ENCODE data around the gene DNAJB6. TPM values are rescaled to one million over a fixed set of nuclear protein-coding genes. Genes with fewer than 3 reads are reported as not detected.

DNAJB6 gene
- total and polyA plus RNA-seq, 2 experiments from 2014 or later = 139 to 187 TPM

GRCh38 chr7:157466867-157467261 is 130.1 kb downstream of the DNAJB6 start:
- Histone ChIP-seq H3K9me2 (ENCODE audit: insufficient read depth) (no peaks in the 10 kb centered on the region), H3K9me3 (ENCODE audit: low read depth) (no peaks in the 10 kb centered on the region), H3K27ac (no peak overlapping the region), H4K20me1 (ENCODE audit: insufficient read depth) (no peaks in the 10 kb centered on the region), H3K27me3 (replicated peaks; ENCODE audit: insufficient read depth) (peaks cover 24% of the 10 kb centered on the region; the same call in 1 of the 2 replicates), H3K4me3 (no peak overlapping the region), H3K4me2 (ENCODE audit: unreplicated experiment) (no peak overlapping the region), H3K9ac (no peak overlapping the region), H3K79me2 (ENCODE audit: insufficient read depth) (no peaks in the 10 kb centered on the region), H3F3A (ENCODE audit: insufficient read depth) (no peaks in the 10 kb centered on the region), H3K36me3 (ENCODE audit: low read depth) (no peaks in the 10 kb centered on the region), H2AFZ (no peak overlapping the region), H3K4me1 (ENCODE audit: insufficient read depth) (no peaks in the 10 kb centered on the region)
- WGBS, 2 experiments (ENCODE audit: low coverage in 1 of 2, low lambda C conversion rate in 2 of 2, missing lambda C conversion rate in 2 of 2) = 39 to 42% methylated on average over 12 of the region's 12 CpGs
- TF ChIP-seq EZH2 (IDR thresholded peaks at IDR 0.05; ENCODE audit: insufficient read depth, poor library complexity, severe bottlenecking) (no peak), EZH2phosphoT487 (IDR thresholded peaks at IDR 0.05; ENCODE audit: insufficient read depth, low read depth) (no peak)
- DNase-seq = no peak
- in situ Hi-C loops (cut with MboI) = no loop called here

Other genes starting within 250 kb of the DNAJB6 start
- gene UBE3C, start 198.1 kb upstream of the DNAJB6 start, total RNA-seq (2014; rRNA removed; shearing (Covaris generic)) = 92.4 and 92.7 TPM in 2 replicates
- gene UBE3C, start 198.1 kb upstream of the DNAJB6 start, polyA plus RNA-seq (2016; fragmentation: Nextera tagmentation; extraction: Ambion mirVana) = 30.8 and 32.1 TPM in 2 replicates